ENCODE measurements around the gene CLCNKA.
"Not testable (repeated sequence)": the region's sequence is repeated elsewhere in the genome, so short reads cannot be mapped to it uniquely, and the experiment has no call there.

The CLCNKA gene

DNA sequence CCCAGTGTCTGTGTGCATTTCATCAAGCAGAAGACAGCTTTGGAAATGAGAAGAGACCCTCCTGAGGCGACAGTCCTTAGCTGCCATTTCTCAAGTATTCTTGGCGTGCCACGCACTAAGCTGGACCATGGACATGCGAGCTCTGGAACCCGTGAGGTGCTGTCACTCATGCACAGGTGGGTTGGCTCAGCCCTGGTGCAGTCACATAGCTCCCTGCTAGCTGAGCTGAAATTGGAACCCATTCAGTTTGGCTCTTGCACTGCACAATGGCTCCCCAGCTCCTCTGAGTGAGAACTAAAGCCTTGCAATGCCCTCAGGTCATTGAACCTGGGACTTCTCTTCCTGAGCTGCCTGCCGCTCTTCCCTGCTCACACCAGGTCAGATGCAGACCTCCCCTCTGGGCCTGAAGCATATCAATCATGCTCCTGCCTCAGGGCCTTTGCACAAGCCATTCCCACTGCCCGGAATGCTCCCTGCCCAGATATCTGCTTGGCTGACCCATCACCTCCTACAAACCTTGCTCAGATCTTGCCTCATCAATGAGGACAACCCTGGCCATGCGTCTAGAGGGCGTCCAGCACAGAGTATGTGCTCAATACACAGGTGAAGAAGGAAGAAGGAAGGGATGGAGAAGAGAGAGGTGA is 24.1 kb upstream of the CLCNKA start:
- DNase-seq = no peak

DNA sequence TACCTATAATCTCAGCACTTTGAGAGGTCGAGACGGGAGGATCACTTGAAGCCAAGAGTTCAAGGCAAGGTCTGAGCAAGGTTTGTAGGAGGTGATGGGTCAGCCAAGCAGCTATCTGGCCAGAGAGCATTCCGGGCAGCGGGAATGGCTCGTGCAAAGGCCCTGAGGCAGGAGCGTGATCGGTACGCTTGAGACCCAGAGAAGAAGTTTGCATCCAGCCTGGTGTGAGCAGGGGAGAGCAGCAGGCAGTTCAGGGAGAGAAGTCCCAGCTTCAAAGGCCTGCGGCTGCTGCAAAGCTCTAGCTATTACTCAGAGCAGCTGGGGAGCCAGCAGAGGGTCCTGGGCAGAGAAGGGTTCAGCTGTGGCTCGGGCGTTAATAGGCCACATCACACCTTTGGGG is 22.9 kb upstream of the CLCNKA start:
- no peak for DNase-seq

DNA sequence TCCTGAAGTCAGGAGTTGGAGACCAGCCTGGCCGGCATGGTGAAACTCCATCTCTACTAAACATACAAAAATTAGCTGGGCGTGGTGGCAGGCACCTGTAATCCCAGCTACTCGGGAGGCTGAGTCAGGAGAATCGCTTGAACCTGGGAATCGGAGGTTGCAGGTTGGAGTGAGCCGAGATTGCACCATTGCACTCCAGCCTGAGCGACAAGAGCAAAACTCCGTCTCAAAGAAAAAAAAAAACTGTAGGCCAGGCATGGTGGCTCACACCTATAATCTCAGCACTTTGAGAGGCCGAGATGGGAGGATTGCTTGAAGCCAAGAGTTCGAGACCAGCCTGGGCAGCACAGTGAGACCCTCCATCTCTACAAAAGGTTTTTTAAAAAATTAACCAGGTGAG is 20.6 kb upstream of the CLCNKA start:
- DNase-seq = not testable (repeated sequence)

GRCh38 chr1:16005597-16005996 is 16.2 kb upstream of the CLCNKA start:
- no peak for DNase-seq

- DNase-seq = no peak
These were observed 15.8 kb upstream of the CLCNKA start for GRCh38 chr1:16006010-16006409.

DNA sequence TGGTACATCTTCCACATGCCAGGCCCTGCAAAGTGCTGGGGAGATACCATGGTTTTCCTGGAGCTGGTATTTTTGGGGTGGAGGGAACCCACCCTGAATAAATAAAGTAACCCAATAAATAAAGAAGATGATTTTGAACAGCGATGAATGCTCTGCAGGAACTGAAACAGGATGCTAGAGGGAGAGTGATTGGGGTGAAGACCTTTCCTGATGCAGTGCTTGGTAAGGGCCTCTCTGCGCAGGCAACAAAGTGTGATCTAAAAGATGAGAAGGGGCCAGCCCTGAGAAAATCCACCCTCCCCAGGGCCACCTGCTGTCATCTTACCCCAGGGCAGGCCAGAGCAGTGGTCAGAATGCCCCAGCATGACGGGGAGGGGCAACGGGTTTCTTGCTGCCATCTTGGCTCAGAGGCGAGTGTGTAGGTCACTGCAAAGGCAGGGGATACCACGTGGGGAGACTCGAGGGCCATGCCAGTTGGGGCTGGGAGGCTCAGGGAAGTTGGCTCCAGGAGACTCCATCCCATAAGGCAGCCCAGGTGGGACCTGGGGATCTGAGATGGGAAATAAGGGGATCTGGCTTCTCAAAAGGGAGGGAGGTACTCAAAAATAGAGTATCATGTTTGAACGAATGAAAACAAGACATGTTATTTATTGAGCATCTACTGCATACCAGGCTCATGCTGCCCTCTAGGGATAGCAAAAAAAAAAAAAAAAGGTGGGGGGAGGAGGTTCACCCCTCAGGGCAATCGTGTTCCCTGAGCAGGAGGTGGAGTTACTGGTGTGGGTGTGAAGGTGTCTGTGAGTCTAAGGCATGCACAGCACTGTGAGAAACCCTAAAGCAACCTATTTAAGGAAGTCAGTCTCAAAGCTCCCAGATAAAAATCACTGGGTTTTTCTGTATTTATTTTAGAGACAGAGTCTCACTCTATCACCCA is 15.0 kb upstream of the CLCNKA start:
- no peak for DNase-seq

GRCh38 chr1:16007671-16008341 is 14.0 kb upstream of the CLCNKA start:
- no peak for DNase-seq

GRCh38 chr1:16009030-16009460 is 12.8 kb upstream of the CLCNKA start:
- DNase-seq = peak; percentile 2

GRCh38 chr1:16009678-16010077 is 12.2 kb upstream of the CLCNKA start:
- DNase-seq = no peak

DNA sequence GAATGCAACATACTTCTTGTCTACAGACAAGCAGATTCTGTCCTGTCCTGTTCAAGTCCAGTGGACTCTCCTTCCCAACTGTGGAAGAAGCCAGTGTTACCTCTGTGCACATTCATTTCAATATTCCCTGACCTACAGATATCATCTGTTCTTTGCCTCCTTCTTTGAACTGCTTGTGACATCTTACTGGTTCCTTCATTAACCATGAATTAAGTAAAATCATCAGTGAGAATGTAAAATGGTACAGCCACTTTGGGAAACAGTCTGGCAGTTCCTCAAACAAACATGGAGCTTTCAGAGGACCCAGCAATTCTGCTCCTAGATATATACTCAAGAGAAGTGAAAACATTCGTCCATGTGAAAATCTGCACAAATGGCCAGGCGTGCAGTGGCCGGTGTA is 11.0 kb upstream of the CLCNKA start:
- DNase-seq = no peak

DNA sequence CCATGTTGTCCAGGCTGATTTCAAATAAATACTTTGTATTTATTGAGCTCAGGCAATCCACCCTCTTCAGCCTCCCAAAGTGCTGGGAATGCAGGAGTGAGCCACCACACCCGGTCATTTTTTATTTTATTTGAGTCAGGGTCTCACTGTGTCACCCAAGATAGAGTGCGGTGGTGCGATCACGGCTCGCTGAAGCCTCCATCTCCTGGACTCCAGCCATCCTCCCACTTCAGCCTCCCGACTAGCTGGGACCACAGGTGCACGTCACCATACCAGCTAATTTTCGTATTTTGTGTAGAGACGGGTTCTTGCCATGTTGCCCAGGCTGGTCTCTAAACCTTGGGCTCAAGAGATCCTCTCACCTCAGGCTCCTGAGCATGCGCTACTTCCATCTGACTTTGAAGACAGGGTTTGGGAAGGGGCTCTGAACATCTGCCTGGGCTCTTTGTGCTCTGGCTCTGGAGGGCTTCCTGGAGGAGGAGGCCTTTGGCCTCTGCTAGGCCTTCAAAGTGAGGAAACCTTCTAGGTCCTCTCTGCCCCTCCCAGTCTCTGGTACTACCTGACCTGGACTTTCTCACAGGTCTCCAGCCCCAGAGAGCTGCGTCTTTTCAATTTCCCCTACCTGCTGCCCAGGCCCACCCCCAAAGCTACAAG is 9.8 kb upstream of the CLCNKA start:
- no peak for DNase-seq

- no peak for DNase-seq
These were observed 9.1 kb upstream of the CLCNKA start for GRCh38 chr1:16012590-16013219.

- DNase-seq = peak; percentile 18
These were observed 8.5 kb upstream of the CLCNKA start for GRCh38 chr1:16013220-16013907.

- DNase-seq = no peak
These were observed 8.0 kb upstream of the CLCNKA start for GRCh38 chr1:16013908-16014258.

GRCh38 chr1:16014509-16015482 is 7.0 kb upstream of the CLCNKA start:
- DNase-seq = no peak

- no peak for DNase-seq
These were observed 6.3 kb upstream of the CLCNKA start for GRCh38 chr1:16015491-16015890.

- no peak for DNase-seq
These were observed 5.6 kb upstream of the CLCNKA start for GRCh38 chr1:16015960-16016901.

DNA sequence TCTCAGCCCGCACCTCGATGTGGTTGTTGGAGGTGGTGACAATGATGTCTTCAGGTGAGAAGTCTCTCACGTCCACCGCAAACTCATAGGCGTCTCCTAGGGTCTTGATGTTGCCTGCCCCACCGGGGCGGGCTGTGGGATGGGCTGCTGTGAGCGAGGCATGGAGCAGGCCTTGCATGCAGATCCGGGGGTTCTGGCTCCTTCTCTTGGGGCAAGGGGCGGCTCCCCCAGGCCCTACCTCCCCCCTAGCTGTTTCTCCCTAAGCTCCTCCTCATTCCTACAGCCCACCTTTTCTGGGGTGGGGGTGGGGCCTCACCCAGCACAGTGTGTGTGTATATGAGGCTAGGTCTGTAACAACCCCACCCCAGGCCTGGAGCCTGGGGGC is 4.8 kb upstream of the CLCNKA start:
- DNase-seq = no peak

DNA sequence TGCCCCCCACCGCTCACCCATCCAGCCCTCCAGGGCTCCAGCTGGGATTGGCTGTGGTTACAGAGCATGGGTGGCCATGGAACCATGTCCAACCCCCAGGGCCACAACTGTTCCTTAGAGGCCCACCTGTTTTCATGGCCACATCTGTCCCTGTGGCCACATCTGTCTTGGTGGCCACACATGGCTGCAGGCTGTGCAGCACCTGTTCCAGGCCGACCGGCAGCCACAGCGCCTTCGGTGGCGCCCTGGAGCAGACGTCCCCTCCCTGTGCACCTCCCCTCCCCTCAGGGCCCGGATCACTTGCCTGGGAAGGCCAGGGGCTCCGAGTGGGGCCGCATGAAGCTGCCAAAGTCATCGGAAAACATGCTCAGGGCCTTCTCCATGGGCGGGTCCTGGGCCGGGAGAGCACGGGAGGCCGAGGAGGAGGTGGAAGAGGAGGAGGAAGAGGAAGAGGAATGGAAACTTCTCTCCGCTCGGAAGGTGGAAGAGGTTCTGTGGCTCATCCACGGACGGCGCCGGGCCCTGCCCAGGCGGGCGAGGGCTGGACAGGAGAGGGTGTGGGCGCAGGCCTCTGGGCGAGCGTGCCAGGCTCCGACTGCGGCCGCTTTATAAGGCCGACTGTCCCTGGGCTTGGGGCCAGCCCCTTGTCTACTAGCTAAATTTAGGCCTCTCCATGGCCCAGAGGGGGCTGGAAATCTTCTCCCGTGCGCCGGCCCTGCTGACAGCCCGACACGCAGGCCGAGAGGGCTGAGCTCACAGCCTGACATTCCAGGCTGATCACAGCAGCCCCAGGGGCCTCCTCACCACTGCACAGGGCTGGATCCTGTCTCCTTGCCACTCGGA is 4.2 kb upstream of the CLCNKA start, which contains the start of gene HSPB7:
Gene HSPB7 (minus strand): TSS at position 583 of the 843 bp plus-strand sequence. CDS start 80 bp downstream, at position 503.
- no peak for DNase-seq

Data from NCI-H774 (cell line).